ENCODE data around the gene JUND.

- TF ChIP-seq RAD21 (IDR thresholded peaks at IDR 0.05; ENCODE audit: low read depth) = no peak
- TF ChIP-seq EP300 (IDR thresholded peaks at IDR 0.05; ENCODE audit: borderline replicate concordance) = no peak
- TF ChIP-seq TAF1 (IDR thresholded peaks at IDR 0.05; ENCODE audit: low read depth) = no peak
Measured at GRCh38 chr19:18229915-18230314, 51.5 kb downstream of the JUND start.
